Measurements from ENCODE around the gene CNTNAP5.

CNTNAP5 gene

DNA sequence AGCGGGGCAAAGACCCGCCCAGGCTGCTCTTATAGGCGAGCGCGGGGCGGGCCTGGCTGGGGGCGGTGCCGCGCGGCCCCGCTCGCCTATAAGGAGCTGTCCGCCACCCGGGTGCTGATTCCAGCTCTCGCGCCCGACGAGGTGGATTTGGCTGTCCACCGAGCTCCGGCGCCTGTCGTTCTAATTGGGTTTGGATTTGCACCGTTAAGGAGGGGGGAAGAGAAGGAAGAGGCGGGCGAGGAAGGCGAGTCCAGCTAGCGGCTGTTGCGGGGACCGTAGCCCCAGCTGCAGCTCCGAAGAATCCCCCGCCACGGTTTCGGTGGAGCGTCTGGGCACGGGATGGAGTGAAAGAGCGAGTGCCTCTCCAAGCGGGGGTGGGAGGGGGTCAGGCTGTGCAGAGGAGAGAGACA lies at the start of gene CNTNAP5:
TSS of gene CNTNAP5 (plus strand) at position 117 of the 410 bp plus-strand sequence. CDS start 364 bp downstream, outside the sequence.
- TF ChIP-seq CTCF (IDR thresholded peaks at IDR 0.05), result no peak

GRCh38 chr2:123976054-123976648 lies 48.9 kb upstream of the CNTNAP5 start:
- no peak for TF ChIP-seq CTCF (IDR thresholded peaks at IDR 0.05)

DNA sequence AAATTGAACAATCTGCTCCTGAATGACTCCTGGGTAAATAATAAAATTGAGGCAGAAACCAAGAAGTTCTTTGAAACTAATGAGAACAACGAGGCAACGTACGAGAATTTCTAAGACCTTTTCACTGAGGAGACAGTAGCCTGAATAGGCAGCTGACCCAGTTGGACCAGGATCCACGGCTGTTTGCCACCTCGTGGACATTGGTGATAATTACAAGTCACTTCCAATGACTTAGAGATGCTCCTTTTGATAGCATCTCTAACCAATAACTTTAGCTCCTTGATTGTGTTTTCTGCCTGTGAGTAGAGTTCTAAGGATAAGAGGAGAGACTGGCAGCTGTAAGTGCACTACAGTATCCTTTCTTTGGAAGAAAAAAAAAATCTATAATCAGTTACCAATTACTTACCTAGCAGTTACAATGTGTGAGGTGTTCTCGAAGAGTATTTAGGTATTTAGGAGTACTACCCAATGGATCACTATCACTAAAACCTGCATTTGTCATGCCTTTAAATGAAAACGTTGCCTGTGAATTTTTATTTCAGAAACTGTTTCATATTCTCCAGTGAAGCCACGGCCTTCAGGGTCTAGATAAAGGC lies 31.3 kb upstream of the CNTNAP5 start:
- peak; percentile 58 for TF ChIP-seq CTCF (IDR thresholded peaks at IDR 0.05)

- TF ChIP-seq CTCF (IDR thresholded peaks at IDR 0.05), result no peak
These were observed 25.4 kb upstream of the CNTNAP5 start for GRCh38 chr2:123999681-124000080.

GRCh38 chr2:124001696-124002430 lies 23.2 kb upstream of the CNTNAP5 start:
- TF ChIP-seq CTCF (IDR thresholded peaks at IDR 0.05), result no peak

DNA sequence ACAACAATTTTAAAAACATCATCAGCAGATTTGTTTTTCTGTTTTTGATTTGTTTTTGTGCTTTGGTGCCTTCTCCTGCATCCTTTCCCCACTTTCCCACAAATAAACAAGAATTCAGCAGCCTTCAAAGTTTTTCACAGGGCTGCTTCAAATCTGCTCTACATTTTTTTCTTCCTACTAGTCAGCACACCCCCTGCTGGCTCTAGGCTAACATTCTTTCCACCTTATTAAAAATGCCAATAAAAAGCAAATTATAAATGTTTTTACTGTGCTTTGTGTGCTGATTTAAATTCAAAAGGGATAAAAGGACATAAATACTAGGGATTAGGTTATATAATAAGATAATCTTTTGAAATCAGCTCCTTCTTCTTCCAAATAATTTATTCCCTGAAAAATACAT lies 6.2 kb upstream of the CNTNAP5 start:
- TF ChIP-seq CTCF (IDR thresholded peaks at IDR 0.05), result peak; percentile 26; the same call in 1 of the 2 replicates

GRCh38 chr2:124024561-124025170 lies 421 bp upstream of the CNTNAP5 start:
- TF ChIP-seq CTCF (IDR thresholded peaks at IDR 0.05), result no peak
